GM18951 (cell line): Measurements from ENCODE around the gene CYP2A6.

Experiments used
- POLR2A ChIP-seq: IDR thresholded peaks from 4 replicates; pipeline ENCODE4 v1.6.1; 2011; ENCODE audit warnings: mild to moderate bottlenecking; ENCODE audit not compliant: insufficient read length, insufficient read depth; ENCODE audit errors: extremely low read depth
- in situ Hi-C: fragments of 300-500 bp; cut with MboI; formaldehyde crosslinking; loops from one replicate; pipeline ENCODE4 v1.12.0; 2022; ENCODE audit warnings: low sequenced_read_pairs, mixed read lengths, inconsistent platforms; ENCODE audit not compliant: unreplicated experiment

CYP2A6 gene

DNA sequence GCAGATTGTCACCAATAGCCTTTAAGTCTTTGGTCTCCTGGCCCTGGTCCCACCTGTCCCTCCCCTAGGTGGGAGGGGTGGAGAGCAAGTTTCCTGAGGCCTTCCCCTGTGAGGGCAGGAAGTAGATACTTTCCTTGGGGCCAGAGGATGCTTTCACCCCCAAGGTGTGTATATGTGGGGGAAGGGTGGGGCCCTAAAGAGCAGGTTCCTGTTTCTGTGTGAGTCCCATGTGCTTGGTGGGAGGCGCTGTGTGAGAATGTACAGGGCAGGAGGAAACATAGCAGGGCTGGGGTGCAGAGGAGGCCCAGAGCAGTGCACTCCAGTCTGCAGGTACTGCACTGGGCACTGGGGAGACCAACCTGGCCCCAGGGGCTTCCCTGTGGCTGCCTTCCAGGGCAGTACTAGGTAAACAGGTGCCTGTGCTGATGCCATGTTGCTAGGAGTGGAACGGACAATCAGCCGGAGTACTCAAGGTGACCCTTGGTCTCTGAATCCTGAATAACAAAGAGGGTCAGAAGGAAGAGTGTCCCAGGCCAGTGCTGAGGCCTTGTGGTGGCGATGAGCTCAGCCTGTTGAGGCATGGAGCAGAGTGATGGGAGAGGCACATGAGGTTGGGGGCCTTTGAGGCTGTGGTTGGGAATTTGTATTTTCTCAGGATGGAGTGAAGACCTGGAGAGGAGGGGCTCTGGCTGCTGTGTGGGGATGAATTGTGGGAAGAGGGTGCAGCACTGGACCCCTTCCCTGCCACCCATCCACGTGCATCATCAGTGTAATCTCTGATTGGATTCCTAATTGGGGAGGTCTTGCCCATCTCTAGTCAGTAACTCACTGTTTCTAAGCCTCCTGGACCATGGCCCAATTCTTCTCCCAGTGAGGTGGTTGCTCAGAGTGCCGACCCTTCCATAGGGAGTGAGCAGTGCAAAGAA is 46.1 kb downstream of the CYP2A6 start:
- in situ Hi-C loops, result no loop called here
- TF ChIP-seq POLR2A, result no peak

DNA sequence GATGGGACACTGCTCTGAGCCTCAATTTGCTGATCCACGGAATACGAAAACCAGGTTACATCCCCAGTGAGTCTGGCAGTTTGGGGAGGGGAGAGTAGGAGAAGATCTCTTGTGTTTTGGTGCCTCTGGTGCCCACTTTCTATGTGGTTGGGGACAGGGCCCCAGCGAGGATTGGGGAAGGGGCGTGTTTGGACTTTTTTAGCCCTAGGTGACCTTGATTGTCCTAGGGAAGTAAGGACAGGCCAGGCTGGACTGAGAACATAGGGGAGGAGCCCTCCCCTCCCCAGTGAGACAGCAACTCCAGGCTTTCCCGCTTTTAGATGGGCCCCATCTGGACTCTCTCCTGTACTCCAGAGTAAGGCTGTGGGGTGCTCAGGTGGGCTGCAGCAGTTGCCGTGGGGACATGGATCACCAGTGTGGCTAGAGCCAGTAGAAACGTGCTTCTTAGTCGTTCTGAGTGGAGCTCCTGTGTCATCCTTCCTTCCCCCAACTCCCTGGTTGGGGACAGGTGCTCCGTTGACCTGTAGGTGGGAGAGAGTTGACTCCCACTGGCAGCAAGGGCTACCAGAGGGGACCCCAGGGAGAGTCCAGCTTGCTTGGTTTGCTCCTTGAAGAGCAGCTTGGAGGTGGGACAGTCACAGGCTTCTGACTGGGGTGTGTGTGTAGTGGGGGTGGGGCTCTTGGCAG is 46.9 kb downstream of the CYP2A6 start:
- in situ Hi-C loops, result no loop called here
- no peak for TF ChIP-seq POLR2A

- in situ Hi-C loops, result no loop called here
- TF ChIP-seq POLR2A, result no peak
These were observed 47.7 kb downstream of the CYP2A6 start for GRCh38 chr19:40802300-40803169.

GRCh38 chr19:40801426-40802299 is 48.6 kb downstream of the CYP2A6 start:
- in situ Hi-C loops, result no loop called here

GRCh38 chr19:40800997-40801377 is 49.3 kb downstream of the CYP2A6 start:
- in situ Hi-C loops, result no loop called here
- TF ChIP-seq POLR2A, result no peak

More at GRCh38 chr19:40801426-40802299, 48.6 kb downstream of the CYP2A6 start:
- TF ChIP-seq POLR2A, result no peak

DNA sequence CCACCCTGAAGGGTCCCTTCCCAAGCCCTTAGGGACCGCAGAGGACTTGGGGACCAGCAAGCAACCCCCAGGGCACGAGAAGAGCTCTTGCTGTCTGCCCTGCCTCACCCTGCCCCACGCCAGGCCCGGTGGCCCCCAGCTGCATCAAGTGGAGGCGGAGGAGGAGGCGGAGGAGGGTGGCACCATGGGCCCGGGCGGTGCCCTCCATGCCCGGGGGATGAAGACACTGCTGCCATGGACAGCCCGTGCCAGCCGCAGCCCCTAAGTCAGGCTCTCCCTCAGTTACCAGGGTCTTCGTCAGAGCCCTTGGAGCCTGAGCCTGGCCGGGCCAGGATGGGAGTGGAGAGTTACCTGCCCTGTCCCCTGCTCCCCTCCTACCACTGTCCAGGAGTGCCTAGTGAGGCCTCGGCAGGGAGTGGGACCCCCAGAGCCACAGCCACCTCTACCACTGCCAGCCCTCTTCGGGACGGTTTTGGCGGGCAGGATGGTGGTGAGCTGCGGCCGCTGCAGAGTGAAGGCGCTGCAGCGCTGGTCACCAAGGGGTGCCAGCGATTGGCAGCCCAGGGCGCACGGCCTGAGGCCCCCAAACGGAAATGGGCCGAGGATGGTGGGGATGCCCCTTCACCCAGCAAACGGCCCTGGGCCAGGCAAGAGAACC is 49.8 kb downstream of the CYP2A6 start:
- in situ Hi-C loops, result no loop called here
- TF ChIP-seq POLR2A, result no peak

GRCh38 chr19:40799558-40800338 is 50.5 kb downstream of the CYP2A6 start:
- no peak for TF ChIP-seq POLR2A
- in situ Hi-C loops, result no loop called here

DNA sequence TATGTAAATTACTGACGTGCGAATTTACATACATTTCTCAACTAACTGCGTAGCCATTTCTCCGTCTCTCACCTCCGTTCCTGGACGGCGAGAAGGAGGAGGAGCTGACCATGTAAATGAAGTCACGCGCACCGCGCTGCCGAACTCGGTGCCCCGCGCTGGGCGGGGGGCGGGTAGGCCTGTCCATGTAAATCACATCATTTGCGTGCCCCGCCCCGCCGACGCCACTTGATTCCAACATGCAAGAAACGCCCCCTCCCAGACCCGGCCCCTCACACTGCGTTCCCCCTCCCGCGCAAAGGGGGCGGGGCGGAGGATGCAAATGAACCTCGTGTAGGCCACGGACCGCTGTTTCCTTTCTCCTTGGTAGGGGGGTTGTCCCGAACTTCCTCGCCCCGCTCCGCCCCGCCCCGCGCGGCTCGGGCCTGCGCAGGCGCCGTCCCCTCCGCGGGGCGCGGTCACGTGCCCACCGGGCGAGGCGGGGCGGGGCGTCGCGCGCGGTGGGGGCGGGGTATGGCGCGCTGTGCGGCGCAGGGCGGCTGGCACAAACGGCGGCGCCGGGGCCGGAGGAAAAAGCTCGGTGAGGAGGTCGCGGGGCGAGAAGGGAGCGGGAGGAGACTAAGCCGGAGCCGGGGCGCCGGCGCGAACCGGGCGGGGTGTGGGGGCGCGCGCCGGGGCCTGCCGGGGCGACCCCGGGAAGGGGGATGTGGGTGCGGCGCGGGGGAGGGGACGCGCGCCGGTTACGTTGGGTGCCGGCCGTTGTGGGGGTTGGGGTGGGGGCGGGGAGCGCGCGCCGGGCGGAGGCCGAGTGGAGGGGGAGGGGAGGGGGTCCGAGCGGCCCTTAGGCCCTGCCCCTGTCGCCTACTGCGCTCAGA is 51.3 kb downstream of the CYP2A6 start, which contains the start of gene EGLN2:
Gene EGLN2, plus strand, starts transcription at position 509 of the 875 bp plus-strand sequence. CDS start 1,382 bp downstream, outside the sequence.
- in situ Hi-C loops, result no loop called here
- TF ChIP-seq POLR2A, result peak; percentile 55

GRCh38 chr19:40797963-40798682 is 52.1 kb downstream of the CYP2A6 start:
- in situ Hi-C loops, result no loop called here
- peak; percentile 58 for TF ChIP-seq POLR2A
